ENCODE results near the gene SOHLH2.

GRCh38 chr13:36133950-36134626 is 80.3 kb downstream of the SOHLH2 start:
- TF ChIP-seq CTCF (IDR thresholded peaks at IDR 0.05; ENCODE audit: low read length), result no peak
- TF ChIP-seq EZH2 (IDR thresholded peaks at IDR 0.05; ENCODE audit: borderline replicate concordance, low read length), result no peak
